COLO829 (cell line): ENCODE results near the gene ELOF1.
A peak's percentile ranks its signal among the peaks of the same experiment; 100 is the strongest.
"Not testable (repeated sequence)": the region's sequence is repeated elsewhere in the genome, so short reads cannot be mapped to it uniquely, and the experiment has no call there.

Experiments used
- DNase-seq: peaks from one replicate; pipeline ENCODE4 v3.0.0; 2012; ENCODE audit warnings: low spot score

Gene ELOF1

DNA sequence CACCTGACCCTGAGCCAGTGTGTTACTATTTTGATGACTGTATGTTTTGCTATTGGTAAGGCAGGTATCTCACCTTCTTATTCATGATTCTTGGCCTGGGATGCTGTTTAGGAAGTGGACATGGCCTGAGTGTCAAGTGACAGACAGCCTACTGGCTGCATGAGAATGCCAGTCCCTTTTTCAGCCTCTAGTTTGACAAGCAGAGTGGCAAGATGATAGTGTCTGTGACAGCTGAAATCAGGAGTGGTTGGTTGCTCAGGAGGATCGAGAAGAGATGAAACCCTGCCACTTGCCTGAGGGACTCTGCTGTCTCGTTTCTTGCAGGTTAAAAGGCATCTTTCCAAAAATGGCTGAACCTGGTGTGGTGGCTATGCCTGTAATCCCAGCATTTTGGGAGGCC, 7.1 kb upstream of the ELOF1 start:
- no peak for DNase-seq

DNA sequence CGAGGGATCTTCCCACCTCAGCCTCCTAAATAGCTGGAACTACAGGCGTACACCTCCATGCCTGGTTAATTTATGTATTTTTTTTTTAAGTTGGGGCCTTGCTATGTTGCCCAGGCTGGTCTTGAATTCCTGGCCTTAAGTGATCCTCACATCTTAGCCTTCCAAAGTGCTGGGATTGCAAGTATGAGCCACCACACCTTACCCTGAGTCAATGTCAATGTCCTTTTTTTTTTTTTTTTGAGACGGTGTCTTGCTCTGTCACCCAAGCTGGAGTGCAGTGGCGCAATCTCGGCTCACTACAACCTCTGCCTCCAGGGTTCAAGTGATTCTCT, 6.6 kb upstream of the ELOF1 start:
- DNase-seq = not testable (repeated sequence)

DNA sequence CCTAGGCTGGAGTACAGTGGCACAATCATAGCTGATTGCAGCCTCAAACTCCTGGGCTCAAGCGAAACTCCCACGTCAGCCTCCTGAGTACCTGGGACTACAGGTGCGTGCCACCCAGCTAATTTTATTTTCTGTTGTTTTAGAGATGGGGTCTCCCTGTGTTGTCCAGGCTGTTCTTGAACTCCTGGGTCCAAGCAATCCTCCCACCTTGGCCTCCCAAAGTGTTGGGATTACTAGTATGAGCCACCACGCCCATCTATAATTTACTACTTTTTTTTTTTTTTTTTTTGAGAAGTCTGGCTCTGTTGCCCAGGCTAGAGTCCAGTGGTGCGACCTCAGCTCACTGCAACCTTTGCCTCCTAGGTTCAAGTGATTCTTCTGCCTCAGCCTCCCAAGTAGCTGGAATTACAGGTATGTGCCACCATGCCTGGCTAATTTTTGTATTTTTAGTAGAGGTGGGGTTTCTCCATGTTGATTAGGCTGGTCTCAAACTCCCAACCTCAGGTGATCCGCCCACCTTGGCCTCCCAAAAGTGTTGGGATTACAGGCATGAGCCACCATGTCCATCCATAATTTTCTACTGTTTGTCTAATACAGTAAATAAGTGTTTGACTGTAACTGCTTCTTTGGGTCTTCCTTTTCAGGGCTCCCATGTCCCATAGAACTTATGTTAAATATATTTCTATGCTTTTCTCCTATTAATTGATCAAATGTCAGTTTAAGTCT, 5.2 kb upstream of the ELOF1 start:
- DNase-seq = not testable (repeated sequence)

DNA sequence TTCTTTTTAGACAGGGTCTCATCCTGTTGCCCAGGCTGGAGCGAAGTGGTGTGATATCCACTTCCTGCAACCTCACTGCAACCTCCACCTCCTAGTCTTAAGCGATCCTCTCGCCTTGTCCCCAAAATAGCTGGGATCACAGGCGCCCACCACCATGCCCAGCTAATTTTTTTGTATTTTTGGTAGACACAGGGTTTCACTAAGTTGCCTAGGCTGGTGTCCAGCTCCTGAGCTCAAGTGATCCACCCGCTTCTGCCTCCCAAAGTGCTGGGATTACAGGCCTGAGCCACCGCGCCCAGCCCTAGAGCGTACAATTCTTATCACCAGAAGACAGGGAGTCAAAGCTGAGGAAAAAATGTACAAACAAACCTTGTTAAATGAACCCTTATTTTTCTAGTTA, 4.5 kb upstream of the ELOF1 start:
- no peak for DNase-seq

DNA sequence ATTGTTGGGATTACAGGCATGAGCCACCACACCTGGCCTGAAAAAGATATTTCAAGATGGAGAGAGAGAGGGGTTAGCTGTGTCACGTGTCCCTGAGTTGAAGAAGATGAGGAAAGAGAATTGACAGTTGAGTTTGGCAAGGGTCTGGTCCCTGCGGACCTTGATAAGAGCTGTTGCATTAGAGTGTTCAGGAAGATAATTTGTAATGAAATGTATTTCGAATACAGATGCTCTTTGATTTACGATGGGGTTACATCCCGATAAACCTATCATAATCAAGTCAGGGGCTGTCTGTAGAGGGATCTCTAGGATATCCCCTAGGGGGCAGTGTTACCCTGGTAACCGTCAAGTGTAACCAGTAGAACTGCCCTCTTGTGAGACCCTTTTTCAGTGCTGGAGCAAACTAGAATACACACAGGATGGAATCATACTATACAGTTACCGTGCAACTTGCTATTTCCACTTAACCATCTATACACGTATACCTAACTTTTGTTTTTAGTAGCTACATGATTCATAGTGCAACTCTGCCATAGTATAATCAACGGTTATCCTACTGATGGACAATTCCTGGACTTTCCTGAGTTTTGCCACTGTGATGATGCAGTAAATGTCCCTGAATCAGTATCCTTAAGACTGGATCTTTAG, 1.5 kb upstream of the ELOF1 start:
- peak; percentile 83 for DNase-seq

DNA sequence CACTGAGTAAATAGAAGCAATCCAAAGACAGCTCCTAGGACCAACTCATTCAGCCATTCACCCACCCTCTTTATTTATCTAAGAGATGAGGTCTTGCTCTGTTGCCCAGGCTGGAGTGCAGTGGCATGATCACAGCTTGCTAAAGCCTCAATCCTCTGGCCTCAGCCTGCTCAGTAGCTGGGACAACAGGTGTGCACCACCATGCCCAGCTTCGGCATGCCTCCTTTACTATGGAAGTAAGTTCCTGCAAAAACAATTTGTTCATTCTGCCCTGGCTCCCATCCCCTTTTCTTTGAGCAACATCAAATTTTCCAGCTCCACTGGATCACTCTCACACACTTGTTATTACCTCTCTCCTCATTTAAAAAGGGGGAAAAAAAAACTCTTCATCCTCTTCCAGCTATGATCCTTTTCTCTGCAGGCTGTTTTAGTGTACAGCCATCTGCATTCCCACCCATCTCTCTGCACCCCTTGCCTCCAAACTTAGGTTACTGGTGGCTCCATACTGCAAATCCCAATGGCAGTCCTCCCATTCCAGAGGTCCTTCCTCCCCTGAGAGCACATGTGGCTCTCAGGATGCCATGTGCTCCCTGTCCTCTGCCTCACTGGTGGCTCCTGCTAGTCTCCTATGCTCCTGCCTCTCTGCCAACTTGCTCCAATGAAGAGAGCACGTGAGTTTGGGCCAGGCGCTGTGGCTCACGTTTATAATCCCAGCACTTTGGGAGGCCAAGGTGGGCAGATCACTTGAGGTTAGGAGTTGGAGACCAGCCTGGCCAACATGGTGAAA, 2.2 kb downstream of the ELOF1 start:
- DNase-seq = no peak

DNA sequence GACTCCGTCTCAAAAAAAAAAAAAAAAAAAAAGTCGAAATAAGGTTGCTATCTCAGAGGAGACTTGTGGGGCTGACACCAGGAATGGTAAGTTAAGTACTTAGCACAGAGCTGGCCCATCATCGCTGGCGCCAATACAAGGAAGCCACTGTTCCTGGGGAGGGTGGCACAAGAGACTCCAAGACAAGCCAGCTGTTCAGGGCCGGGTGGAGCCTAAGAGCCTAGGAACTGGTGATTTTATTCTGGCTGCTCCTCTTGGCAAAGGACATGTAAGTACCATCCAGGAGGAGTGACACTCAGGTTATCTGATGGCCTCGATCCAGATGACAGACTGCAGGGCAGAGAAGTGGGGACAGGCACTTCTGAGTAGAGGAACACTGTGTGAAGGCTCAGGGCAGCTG, 3.8 kb downstream of the ELOF1 start:
- no peak for DNase-seq

DNA sequence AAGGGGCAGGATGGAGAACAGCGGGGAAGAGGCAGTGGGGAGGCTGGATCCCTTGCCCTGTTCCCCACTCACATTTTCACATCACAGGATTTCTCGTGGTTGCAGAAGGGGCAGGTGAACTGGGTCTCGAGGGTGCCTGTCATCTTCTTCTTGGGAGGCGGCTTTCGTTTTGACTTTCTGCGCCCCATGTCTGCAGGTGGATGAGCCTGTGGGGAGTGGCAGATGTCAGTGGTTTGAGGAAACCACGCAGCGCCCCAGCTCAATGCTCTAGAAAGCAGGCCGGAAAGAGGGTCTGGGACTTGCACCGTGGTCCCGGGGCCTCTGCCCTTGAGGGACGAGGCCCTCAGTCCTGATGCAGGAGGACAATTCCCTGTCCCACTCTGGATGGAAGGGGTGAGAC, 4.9 kb downstream of the ELOF1 start:
- DNase-seq = no peak

DNA sequence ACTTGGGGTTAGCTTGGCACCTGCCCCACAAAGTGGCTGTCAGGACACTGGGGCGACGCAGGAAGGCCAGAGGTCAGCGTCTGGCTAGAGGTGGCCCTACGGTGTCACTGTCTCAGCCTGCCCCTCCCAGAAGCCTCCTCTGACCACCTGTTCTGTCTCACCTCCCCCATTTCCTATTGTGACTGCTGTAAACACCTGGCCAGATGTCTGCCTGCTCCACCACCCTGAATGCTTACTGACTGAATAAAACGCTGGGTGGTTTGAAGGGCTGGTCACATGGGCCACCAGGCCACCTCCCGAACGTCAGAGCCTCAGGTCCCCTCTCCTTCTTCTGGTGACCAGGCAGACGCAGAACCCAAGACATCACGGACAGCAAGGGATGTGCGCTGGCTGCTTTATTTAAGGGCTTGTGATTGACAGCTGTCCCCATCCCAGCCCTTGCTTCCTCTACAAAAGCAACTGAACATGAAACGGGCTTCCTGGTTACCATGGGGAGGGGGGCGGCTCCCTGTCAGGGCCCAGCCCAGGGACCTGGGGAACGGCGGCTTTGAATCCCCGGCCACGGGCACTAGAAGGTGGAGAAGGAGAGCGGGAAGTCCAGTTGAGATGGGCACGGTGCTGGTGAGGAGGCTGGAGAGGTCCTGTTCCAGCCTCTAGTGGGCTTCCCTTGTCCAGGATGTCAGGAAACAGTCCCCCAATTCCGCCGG, 6.2 kb downstream of the ELOF1 start:
- no peak for DNase-seq

DNA sequence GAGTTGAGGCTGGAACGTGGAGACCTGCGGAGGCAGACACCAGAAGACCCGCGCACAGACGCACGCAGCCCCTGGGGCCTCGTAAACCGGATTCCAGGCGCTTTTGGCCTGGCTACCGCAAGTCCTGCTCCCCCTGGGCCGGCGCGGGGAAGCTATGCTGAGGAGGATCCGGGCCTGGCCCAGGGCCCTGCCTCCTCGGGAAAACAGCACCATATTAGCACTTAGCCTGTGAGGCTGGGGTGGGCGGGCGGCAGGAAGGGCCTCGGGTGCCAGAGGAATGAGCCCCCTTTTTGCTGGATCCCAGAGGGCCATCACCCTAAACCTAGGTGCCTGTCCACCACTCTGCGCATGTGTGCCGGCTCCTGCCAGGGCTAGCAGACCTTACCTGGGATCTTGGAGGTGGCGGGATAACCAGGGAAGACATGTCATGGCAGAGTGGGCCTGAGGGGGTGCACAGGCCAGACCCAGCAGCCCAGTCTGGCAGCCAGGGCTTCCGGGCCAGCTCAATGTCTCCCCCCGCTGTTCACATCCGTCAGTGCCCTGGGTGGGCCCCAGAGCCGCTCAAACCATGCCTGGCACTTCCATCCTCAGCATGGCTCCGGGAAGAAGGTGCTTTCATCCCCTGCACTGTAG, 7.3 kb downstream of the ELOF1 start:
- DNase-seq = no peak

DNA sequence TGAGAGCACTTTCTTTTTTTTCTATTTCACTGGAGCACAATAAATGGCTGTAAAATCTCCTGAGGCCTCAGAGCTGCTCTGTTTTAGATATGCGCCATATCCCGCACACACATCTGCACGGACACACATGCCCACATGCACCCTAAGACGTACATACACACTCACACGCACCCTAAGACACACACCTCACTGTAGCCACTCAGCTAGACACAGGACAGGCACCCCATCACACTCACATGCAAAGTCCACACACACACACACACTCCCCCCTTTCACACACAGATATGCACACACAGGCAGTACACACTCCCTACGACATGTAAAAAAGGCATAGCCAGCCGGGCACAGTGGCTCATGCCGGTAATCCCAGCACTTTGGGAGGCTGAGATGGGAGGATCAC, 8.8 kb downstream of the ELOF1 start:
- no peak for DNase-seq

DNA sequence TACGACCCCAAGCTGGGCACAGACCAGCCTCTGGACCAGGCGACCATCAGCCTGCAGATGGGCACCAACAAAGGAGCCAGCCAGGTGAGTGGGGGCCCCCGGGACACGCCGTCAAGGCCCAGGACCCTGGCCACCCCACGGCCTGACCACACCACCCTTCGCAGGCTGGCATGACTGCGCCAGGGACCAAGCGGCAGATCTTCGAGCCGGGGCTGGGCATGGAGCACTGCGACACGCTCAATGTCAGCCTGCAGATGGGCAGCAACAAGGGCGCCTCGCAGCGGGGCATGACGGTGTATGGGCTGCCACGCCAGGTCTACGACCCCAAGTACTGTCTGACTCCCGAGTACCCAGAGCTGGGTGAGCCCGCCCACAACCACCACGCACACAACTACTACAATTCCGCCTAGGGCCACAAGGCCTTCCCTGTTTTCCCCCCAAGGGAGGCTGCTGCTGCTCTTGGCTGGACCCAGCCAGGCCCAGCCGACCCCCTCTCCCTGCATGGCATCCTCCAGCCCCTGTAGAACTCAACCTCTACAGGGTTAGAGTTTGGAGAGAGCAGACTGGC, 9.6 kb downstream of the ELOF1 start:
- no peak for DNase-seq

DNA sequence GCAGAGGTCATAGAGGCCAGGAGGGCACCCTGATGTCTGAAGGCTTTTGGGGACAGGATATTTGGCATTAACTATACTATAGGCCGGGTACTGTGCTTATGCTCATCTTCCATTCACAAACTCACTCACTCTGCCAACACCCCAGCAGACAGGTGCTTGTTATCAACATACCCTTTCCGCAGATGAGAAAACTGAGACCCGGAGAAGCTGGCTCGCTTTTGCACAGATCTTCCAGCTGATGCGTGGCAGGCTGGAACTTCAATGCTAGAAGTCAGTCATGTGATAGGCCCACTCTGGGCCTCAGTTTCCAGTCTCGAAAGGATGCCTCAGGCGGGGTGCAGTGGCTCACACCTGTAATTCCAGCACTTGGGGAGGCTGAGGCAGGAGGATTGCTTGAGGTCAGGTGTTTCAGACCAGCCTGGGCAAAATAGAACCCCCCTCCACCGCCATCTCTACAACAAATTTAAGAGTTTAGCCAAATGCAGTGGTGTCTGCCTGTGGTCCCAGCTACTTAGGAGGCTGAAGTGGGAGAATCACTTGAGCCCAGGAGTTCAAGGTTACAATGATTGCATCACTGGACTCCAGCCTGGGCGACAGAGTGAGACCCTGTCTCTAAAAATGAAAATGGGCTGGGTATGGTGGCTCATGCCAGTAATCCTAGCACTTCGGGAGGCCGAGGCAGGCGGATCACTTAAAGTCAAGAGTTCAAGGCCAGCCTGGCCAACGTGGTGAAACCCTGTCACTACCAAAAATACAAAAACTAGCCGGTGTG, 10.9 kb downstream of the ELOF1 start:
- no peak for DNase-seq

DNA sequence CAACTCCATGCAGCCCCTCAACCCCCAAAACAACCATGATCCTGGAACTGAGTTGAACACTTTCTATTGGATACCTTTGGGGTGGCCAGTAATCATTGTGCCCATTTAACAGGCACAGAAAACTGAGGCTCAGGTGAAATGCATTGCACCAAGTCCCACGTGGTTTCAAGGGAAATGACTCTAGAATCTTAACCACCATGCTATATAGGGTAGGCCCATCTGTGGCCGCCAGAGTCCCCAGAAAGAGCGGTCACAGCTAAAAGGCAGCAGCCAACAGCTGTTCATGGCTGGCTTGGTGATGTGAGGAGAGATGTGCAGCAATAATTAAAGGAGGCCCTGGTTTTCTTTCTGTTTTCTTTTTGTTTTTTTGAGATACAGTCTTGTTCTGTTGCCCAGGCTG, 17.8 kb downstream of the ELOF1 start:
- DNase-seq = no peak

DNA sequence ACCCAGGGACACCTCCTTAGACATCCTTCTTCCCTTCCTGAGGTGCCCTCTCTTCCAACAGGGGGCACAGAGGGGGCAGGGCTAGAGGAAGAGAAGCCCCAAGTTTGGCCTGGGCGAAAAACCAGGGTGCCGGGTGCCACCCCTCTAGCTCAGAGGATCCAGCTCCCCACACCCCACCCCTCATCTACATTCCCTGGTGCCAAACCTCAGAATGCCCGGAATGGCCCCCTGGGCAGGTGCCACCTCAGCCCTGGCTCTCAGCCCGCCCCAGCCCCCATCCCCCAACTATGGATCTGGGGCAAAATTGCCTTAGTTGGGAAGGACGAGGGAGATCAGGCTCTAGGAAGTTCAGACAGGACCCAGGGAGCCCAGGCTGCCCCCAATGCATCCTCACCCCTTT, 18.4 kb downstream of the ELOF1 start:
- no peak for DNase-seq

DNA sequence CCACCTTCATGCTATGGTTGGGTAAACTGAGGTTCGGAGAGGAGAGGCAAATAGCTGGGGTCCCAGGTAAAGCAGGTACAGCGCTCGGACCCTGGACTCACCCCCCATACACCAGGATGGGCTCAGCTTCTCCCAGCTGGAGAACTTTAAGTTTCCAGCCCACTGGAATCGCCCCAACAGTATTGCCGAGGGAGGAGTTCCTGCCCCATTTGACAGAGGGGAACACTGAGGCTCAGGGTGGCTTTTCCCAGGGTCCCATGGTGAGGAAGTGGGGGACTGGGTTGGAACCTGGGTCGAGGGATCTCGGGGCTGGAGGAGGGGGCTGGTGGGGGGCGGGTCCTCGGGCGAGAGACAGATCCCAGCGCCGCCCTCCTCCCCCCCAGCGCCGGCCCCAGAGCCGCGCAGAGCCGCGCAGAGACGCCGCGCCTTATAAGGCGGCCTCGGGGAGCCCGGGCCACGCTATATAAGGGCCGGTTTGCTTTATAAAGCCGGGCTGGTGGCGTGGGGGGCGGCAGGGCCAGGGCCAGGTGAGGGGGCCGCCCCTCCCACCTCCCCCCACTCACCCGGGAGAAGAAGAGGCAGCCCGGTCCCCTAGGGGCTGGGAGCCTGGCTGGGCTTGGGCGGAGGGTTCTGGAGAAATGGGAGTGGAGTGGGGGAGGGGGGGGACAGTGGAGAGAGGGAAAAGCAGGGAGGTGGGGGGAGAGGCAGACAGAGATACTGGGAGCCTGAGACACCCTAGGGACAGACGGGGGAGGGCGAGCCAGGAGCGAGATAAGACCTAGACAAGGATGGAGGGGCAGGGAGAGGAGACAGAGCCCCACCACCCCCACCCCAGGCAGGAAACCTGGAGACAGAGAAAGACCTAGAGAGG, 19.3 kb downstream of the ELOF1 start:
- DNase-seq = no peak

DNA sequence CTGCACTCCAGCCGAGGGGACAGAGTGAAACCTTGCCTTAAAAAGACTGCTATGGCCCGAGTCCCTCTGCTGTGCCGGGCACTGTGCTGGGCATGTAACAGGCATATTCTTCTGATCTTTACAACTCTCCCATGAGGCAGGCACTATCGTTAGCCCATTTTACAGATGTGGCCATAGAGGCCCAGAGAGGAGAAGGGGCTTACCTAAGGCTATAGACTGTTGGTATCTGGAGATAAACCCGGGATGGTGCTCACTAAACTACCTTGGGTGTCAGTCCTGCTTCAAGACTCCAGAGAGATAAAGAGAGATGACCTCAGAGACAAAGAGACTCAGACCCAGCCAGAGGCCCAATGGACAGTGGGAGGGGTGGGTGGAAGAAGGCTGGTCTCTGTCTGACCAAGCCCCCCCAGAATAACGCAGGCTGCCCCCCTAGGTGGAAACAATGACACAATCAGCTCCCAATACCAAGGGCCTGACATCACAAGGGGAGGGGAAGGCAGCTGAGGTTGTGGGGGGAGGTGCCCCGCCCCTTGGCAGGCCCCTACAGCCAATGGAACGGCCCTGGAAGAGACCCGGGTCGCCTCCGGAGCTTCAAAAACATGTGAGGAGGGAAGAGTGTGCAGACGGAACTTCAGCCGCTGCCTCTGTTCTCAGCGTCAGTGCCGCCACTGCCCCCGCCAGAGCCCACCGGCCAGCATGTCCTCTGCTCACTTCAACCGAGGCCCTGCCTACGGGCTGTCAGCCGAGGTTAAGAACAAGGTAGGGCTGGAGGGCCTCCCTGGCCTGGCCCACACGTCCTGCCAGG, 20.6 kb downstream of the ELOF1 start, which contains the start of gene CNN1:
TSS of gene CNN1 (plus strand) at position 620 of the 805 bp plus-strand sequence. CDS start at position 697, 77 bp downstream.
- DNase-seq = no peak

DNA sequence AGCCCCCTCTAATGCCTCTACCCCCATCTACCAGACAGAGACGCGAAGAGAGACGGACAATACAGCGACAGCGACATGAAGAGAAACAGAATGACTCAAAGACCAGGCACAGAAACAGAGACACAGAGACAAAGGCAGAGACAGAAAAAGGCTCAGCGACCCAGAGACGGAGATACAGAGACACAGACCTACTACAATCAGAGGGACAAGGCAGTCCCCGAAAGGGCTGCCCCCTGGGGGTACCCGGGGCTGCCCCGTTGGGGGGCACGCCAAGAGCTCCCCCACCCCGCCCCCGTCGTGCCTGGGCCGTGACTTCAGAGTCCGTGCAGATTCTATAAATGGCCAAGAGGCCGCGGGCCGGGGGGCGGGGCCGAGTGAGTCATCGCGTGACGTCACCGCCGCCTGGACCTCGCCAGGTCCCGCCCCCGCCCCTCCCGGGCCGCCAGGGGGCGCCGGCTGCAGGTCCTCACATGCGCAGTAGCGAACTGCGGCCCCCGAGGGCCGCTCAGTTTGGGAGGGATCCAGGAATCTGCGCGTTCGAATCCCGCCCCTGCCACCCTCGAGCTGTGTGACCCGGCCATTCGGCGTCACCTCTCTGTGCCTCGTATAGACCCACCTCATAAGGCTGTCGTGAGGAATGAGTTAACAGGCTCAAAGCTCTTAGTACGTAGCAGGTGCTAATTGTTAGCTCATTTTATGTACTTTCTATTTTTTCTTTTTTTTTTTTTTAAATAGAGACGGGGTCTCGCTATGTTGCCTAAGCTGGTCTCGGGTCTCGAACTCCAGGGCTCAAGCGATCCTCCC, 23.0 kb downstream of the ELOF1 start:
- DNase-seq = peak; percentile 93
